GM21515 (cell line): ENCODE data around the gene MYOT.

Experiments
- ATAC-seq: cut with Tn5 transposase; IDR thresholded peaks from one replicate; pipeline ENCODE4 v1.9.1; 2021; ENCODE audit not compliant: unreplicated experiment

The MYOT gene, protein sequence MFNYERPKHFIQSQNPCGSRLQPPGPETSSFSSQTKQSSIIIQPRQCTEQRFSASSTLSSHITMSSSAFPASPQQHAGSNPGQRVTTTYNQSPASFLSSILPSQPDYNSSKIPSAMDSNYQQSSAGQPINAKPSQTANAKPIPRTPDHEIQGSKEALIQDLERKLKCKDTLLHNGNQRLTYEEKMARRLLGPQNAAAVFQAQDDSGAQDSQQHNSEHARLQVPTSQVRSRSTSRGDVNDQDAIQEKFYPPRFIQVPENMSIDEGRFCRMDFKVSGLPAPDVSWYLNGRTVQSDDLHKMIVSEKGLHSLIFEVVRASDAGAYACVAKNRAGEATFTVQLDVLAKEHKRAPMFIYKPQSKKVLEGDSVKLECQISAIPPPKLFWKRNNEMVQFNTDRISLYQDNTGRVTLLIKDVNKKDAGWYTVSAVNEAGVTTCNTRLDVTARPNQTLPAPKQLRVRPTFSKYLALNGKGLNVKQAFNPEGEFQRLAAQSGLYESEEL

GRCh38 chr5:137867664-137868063, at the start of gene MYOT:
MYOT (plus strand) TSS chr5:137867860; CDS start chr5:137870652, 2,792 bp downstream.
- ATAC-seq: no peak

DNA sequence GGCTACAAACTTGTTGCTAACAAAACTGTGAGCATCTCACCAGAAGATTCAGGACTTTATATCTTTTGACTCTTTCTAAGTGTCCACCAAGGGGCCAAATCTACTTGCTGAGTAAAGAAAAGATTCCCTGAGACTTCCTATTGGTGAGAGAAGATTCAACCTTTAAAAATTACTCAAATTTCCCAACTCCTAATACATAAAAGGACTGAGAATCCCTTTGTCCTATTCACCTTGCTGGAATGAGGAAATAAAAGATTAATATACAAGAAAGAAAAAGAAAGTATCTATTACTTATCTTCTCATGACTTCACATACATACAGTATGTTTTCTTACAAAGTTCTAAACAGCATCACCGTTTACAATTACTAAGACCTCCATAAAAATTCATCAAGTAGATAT, 47.9 kb upstream of the MYOT start:
- no peak for ATAC-seq

DNA sequence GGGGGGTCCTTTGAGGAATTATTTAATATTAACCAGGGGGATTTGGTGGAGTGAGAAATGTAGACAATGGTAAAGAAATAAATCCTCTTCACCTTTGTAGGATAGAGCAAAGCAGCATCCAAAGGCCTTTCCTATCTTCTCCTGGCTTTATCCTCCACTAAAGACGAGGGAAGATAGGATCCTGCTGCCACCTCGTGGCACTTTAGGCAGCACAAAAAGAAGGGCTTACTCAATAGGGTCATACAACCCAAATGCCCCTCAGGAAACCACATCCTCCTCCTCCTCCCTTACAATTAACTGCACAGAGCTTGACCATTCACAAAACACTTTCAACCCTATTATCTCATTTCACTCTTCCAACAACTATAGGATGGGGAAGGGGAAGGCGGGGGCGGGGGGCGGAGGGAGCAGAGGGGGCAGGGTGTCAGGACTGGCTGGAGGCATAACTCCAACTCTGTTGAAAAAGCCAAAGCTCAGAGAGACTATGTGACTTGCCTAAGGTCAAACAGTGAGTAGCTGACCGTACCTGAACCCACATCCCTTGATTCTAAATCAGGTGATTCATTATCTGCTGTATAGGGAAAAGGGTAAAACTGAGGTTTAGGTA, 45.4 kb upstream of the MYOT start:
- ATAC-seq: no peak

- no peak for ATAC-seq
These were observed 44.7 kb upstream of the MYOT start for GRCh38 chr5:137822984-137823383.

DNA sequence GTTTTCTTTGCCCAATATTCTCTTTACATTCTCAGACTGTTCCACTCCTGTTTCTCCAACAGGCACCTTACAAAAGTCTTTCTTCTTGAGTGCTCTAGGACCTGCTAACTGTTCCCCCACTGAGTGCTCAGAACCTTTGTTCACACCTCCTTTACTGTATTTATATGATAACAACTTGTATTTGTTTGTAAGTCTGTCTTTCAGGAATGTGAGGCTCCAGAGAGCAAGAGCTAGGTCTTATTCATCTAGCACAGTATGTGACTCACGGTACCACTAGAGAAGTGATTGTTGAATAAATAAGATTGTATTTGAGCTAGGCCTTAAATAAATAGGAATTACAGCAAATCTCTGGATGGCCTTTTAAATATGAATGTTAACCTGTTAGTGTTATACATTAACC, 42.5 kb upstream of the MYOT start:
- ATAC-seq: no peak

GRCh38 chr5:137826067-137826466, 41.6 kb upstream of the MYOT start:
- ATAC-seq: no peak

DNA sequence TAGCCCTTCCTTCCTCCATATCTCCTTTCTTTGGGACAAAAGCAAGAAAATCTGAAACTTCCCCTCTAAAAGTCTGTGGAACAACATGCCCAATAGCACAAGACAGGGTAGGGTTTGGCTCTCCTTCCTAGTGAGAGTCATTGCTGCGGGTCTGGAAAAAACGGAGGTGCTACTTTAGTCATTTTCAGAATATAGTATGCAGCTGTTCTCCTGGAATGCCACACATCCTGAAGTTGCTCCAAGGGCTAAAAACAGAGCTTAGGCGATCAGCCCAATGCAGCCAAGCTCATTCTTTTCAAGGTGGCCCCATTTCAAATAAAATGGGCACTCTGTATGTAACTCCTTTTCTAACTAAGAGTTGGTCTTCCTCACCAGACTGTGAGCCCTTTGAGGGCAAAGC, 39.5 kb upstream of the MYOT start:
- ATAC-seq: no peak

DNA sequence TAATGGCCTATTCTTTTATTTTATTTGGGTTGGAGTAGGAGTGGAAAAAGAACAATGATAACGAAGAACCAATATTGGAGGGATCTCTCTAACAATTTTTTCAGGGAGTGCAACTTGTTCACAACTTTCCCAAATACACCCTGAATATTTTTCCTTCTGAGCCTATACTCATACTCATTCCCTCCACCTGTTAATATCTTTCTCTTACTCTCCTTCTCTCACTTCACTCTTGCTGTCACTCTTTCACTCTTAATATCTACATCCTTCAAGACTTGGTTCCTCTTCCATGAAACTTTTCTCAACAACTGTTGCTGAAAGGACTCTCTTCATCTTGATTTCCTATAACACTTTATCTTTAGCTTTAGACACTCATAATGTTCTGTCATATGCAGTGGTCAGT, 39.0 kb upstream of the MYOT start:
- ATAC-seq: no peak

- ATAC-seq: no peak
These were observed 36.6 kb upstream of the MYOT start for GRCh38 chr5:137831105-137831504.

- ATAC-seq: no peak
These were observed 36.1 kb upstream of the MYOT start for GRCh38 chr5:137831526-137831925.

GRCh38 chr5:137832416-137832815, 35.2 kb upstream of the MYOT start:
- ATAC-seq: no peak

- no peak for ATAC-seq
These were observed 34.2 kb upstream of the MYOT start for GRCh38 chr5:137833463-137833862.

DNA sequence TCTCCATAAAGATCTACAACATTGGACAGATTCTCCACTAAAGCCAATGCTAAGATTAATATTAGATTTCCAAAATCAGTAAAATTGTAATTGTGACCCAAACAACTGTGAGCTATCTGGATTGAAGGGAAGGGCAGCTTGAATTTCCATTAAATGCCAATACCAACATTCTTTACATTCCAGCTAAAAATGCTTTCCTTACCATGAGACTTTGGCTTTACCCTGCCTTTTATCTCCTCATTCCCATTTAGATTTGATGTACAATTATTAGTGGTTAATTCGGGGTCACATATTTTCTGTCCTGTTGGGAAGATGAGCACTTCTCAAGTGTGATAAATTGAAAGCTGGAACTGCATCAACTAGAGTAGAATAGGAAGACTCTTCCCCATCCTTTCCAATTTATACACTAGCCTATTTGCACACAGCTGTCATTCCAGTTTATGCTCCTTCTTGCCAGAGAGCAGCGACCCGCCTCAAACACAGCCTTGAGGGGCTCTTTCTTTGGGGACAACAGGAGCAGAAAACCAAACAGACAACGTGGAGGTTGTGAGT, 33.1 kb upstream of the MYOT start:
- no peak for ATAC-seq

- no peak for ATAC-seq
These were observed 31.4 kb upstream of the MYOT start for GRCh38 chr5:137836298-137836697.

DNA sequence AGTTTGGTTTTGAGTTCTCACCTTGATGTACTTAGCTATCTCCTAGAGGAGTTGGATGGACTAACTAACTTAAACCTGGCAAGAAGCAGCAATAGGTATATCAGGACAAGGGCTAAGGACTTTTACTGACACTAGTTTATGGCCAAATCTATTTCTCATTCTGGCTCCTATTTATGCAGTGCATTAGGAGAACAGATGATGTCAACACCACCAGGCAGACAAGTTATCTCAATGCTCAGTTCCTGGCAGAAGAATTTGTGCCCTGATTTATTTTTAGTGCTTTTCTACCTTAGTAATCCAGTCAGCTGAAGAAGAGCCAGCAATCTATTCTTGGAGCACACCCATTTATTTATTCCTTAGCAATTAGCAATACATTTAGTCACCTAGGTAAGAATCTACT, 30.7 kb upstream of the MYOT start:
- no peak for ATAC-seq

GRCh38 chr5:137837491-137838394, 29.9 kb upstream of the MYOT start:
- no peak for ATAC-seq

DNA sequence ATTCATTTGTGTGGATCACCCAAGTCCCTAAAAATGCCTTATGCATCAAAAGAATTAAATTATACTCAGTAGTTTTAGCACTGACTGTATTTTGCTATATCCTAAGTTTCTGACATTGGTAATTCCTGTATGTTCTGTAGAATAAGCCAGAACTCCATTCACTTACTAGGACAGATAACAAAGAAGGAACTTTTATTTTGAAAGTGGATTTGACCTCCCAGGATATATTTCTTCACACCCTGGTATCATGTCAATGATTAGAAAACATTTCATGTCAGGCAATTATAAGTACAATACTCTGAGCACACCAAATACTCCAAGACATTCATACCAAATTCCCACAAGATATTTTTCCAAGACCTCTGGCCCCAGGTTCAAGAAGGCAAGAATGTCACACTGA, 28.7 kb upstream of the MYOT start:
- no peak for ATAC-seq

DNA sequence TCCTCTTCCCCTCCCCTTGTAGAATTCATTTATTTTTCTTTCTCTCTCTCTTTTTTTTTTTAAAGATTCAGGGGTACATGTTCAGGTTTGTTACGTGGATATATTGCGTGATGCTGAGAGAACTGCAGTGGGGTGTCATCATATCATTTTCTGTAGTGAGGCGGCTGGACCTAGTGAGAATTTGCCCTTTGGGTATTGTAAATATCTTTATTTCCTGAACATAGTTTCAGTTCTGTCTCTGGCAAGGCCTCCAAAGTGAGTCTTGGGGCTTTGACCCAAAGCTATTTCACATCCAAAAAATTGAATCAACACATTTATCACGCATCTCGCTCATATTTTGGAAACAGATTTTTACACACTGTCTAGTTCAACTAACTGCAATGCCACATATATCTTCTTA, 25.4 kb upstream of the MYOT start:
- no peak for ATAC-seq

DNA sequence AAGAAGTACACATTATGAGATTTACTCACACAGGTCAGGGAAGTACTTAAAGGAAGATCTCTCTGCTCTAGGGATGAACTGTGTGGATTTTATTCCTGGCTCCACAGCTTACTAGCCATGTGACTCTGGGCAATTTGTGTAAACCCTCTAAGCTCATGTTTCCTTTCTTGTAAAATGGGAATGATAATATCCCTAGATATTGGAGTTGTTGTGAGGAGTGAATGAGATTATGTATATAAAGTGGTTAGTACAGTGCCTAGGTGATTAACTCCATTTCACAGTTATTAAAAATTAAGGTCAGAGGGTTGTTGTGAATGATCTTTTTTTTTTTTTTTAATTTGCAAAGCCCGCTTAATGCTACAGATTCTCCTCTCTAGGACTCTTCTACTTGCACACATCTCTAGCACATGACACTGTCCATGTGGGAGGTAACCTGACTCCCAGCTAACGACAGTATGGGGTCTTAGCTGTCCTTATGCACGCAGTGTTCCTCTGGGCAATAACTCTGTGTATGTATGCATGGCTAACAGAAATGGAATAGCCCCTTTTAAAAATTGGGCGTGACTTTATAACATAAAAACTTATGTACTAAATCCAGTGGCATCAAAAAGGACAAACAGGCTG, 23.9 kb upstream of the MYOT start:
- no peak for ATAC-seq

GRCh38 chr5:137845472-137845871, 22.2 kb upstream of the MYOT start:
- ATAC-seq: no peak

GRCh38 chr5:137847687-137848086, 20.0 kb upstream of the MYOT start:
- ATAC-seq: no peak
